ENCODE results near the gene ULBP1. TPM values are rescaled to one million over a fixed set of nuclear protein-coding genes. Genes with fewer than 3 reads are reported as not detected.
"Not testable (repeated sequence)": the region's sequence is repeated elsewhere in the genome, so short reads cannot be mapped to it uniquely, and the experiment has no call there.

Gene ULBP1
- total and polyA plus RNA-seq, 12 donors, result 0.07 to 0.46 (median 0.23) TPM

DNA sequence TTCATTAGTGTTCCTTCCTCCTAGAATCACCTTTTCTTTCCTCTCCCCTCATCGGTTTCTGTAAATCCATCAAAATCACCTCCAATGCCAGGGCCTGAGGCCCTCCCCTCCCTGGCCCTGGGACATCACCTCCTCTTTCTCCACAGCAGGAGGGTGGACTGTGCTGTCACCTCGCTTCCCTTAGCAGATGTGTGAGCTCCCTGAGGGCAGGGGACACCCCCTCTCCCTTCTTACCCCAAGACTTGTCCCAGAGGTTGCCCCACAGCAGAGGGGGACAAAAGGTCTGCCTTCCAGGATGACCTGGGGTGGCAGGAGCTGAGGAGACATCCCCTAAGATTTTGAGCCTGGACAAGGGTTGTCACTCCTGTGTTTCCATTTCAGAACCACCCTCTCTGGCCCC lies 5.9 kb downstream of the ULBP1 start:
- DNase-seq, result no peak

DNA sequence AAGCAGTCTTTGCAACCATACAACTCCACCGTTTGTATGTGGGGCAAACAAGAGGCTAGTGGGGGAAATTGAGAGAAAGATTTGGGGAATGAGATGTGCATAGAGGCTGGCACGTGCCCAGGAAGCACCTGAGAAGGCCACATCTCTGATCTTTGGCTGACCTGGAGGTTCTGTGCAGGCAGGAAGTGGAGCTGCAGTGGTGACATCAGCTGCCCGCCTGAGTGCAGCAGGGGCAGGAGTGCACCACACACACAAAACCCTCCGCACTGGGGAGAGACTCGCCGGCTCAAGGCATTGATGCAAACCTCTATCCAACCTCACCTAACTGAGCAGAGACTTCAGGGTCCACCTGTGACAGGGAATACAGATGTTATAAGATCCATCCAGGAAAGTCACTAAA lies 10.7 kb downstream of the ULBP1 start:
- H3K4me1 ChIP-seq; H3K27ac ChIP-seq; H3K4me3 ChIP-seq; intact Hi-C loops (cut with DNase I); H3K9me3 ChIP-seq; ATAC-seq; DNase-seq; H3K36me3 ChIP-seq: not testable (repeated sequence)
- WGBS, 2 donors, result 55 to 58% methylated on average over 6 of the region's 6 CpGs
- H3K27me3 ChIP-seq, result peaks cover 0 to 67% (median 53%) of the 10 kb centered on the region in 7 donors

More for the DNA sequence above, 5.9 kb downstream of the ULBP1 start:
- TF ChIP-seq, protein P1, sequence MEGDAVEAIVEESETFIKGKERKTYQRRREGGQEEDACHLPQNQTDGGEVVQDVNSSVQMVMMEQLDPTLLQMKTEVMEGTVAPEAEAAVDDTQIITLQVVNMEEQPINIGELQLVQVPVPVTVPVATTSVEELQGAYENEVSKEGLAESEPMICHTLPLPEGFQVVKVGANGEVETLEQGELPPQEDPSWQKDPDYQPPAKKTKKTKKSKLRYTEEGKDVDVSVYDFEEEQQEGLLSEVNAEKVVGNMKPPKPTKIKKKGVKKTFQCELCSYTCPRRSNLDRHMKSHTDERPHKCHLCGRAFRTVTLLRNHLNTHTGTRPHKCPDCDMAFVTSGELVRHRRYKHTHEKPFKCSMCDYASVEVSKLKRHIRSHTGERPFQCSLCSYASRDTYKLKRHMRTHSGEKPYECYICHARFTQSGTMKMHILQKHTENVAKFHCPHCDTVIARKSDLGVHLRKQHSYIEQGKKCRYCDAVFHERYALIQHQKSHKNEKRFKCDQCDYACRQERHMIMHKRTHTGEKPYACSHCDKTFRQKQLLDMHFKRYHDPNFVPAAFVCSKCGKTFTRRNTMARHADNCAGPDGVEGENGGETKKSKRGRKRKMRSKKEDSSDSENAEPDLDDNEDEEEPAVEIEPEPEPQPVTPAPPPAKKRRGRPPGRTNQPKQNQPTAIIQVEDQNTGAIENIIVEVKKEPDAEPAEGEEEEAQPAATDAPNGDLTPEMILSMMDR (IDR thresholded peaks at IDR 0.05), result no peak
- Histone ChIP-seq H3K27ac (no peak overlapping the region), H3K27me3 (peaks cover 10 to 85% (median 52%) of the 10 kb centered on the region in 7 donors), H3K4me1 (peaks cover 0 to 10% (median 10%) of the 10 kb centered on the region in 9 donors), H3K36me3 (no peaks in the 10 kb centered on the region), H3K4me3 (no peak overlapping the region), H3K9me3 (no peaks in the 10 kb centered on the region)
- ATAC-seq, result no peak
- 71 to 87% methylated on average over 2 of the region's 2 CpGs for WGBS, 2 donors
- intact Hi-C loops (cut with DNase I), result no loop called here

DNA sequence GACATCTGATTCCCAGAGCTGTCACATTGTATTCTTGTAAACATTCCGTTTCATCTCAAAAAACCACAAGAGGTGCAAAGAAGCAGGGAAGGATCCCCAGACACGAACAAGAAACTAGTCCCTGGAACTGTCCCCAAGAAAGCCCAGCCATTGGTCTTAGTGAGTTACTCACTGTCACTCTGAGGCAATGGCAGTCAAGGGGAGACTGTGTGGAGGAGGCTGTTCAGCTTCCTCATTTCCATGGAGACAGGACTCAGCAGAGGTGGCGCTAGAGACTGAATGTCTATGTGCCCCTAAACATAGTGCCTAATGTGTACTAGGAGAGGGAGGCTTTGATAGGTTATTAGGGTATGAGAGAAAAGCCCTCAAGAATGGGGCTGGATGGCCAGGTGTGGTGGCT lies 11.1 kb downstream of the ULBP1 start:
- 36 to 44% methylated on average over 3 of the region's 3 CpGs for WGBS, 2 donors
- TF ChIP-seq, protein P1 (IDR thresholded peaks at IDR 0.05), result no peak
- intact Hi-C loops (cut with DNase I), result no loop called here
- Histone ChIP-seq H3K9me3 (no peaks in the 10 kb centered on the region), H3K4me1 (no peaks in the 10 kb centered on the region), H3K36me3 (no peaks in the 10 kb centered on the region), H3K27me3 (peaks cover 0 to 67% (median 53%) of the 10 kb centered on the region in 7 donors), H3K27ac (no peak overlapping the region), H3K4me3 (no peak overlapping the region)
- ATAC-seq (peak in 1 of 8 donors; percentile 27), DNase-seq (no peak)

DNA sequence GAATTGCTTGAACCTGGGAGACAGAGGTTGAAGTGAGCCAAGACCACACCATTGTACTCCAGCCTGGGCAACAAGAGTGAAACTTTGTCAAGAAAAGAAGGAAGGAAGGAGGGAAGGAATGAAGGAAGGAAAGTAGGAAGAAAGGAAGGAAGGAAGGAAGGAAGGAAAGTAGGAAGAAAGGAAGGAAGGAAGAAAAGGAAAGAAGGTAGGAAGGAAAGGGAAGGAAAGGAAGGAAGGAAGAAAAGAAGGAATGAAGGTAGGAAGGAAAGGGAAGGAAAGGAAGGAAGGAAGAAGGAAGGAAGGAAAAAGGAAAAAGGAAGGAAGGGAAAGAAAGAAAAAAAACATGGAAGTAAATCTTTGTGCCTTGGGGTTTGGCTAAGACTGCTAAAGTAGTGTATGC lies 11.7 kb downstream of the ULBP1 start:
- intact Hi-C loops (cut with DNase I), result no loop called here
- TF ChIP-seq, protein P1 (IDR thresholded peaks at IDR 0.05), result no peak
- DNase-seq (no peak), ATAC-seq (no peak)
- Histone ChIP-seq H3K27me3 (peaks cover 0 to 67% (median 53%) of the 10 kb centered on the region in 7 donors), H3K4me3 (no peak overlapping the region), H3K9me3 (no peaks in the 10 kb centered on the region), H3K4me1 (no peaks in the 10 kb centered on the region), H3K27ac (no peak overlapping the region), H3K36me3 (no peaks in the 10 kb centered on the region)

DNA sequence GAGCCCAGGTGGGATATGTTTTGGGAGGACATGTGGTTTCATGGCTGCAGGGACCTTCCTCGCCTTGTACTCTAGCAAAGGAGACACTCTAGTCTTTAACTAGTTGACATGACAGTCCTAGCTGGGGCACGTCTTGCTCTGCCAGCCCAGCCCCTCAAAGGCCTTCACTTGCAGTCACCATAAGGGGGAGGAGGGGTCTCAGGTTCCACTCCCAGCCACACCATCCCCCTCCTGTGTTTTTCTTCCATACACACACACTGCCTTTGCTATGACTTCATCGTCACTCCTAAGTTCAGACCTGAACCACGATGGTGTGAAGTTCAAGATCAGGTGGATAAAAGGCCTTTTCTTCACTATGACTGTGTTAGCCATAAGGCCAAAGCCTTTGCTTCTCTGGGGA lies 13.5 kb downstream of the ULBP1 start:
- no peak overlapping the region for H3K27ac ChIP-seq
- no peaks in the 10 kb centered on the region for H3K4me1 ChIP-seq
- TF ChIP-seq, protein P1 (IDR thresholded peaks at IDR 0.05), result no peak
- DNase-seq (no peak), ATAC-seq (no peak)
- H3K36me3 ChIP-seq, result no peaks in the 10 kb centered on the region
- H3K27me3 ChIP-seq, result peaks cover 0 to 76% (median 62%) of the 10 kb centered on the region in 7 donors
- intact Hi-C loops (cut with DNase I), result no loop called here
- no peak overlapping the region for H3K4me3 ChIP-seq
- WGBS, 2 donors, result 62 to 91% methylated on average over 4 of the region's 4 CpGs
- H3K9me3 ChIP-seq, result no peaks in the 10 kb centered on the region

All from heart right ventricle (tissue), 16 donors.